Uterus (tissue), 2 donors: ENCODE measurements around the gene REV3L.

Source experiments
- POLR2A ChIP-seq, 2 donors: fragments of 450-650 bp; IDR thresholded peaks; one replicate each; pipeline ENCODE4 v1.6.1; 2016; ENCODE audit warnings: antibody characterized with exemption in 2 of 2, mild to moderate bottlenecking in 1 of 2, moderate library complexity in 1 of 2
- TF ChIP-seq, protein P1 (sequence below), 4 experiments: fragments of 200-600 bp in 2 of 4; fragments of 450-650 bp in 2 of 4; sonication (generic) in 2 of 4; IDR thresholded peaks; one replicate each; pipeline ENCODE4 v1.5.1; 2016 to 2019; ENCODE audit warnings: antibody characterized with exemption in 4 of 4, mild to moderate bottlenecking in 2 of 4, moderate library complexity in 1 of 4

DNA sequence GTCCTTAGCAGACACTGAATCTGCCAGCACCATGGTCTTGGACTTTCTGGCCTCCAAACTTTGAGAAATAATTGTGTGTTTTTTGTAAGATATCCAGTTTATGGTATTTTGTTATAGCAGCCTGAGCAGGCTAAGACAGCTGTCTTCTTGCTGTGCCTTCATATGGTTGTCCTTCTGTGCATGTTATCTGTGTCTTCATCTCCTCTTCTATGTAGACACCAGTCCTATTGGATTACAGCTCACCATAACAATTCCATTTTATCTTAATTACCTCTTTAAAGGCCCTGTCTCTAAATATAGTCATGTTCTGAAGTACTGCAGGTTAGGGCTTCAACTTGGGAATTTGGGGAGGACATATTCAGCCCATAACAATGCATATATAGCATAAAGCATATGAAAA lies 44.3 kb upstream of the REV3L start:
- TF ChIP-seq, protein P1, sequence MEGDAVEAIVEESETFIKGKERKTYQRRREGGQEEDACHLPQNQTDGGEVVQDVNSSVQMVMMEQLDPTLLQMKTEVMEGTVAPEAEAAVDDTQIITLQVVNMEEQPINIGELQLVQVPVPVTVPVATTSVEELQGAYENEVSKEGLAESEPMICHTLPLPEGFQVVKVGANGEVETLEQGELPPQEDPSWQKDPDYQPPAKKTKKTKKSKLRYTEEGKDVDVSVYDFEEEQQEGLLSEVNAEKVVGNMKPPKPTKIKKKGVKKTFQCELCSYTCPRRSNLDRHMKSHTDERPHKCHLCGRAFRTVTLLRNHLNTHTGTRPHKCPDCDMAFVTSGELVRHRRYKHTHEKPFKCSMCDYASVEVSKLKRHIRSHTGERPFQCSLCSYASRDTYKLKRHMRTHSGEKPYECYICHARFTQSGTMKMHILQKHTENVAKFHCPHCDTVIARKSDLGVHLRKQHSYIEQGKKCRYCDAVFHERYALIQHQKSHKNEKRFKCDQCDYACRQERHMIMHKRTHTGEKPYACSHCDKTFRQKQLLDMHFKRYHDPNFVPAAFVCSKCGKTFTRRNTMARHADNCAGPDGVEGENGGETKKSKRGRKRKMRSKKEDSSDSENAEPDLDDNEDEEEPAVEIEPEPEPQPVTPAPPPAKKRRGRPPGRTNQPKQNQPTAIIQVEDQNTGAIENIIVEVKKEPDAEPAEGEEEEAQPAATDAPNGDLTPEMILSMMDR (IDR thresholded peaks at IDR 0.05) = no peak
- TF ChIP-seq POLR2A (IDR thresholded peaks at IDR 0.05) = no peak
